GM10847 (cell line): ENCODE results near the gene MAPRE3.

Source experiments
- POLR2A ChIP-seq: IDR thresholded peaks from 2 replicates; pipeline ENCODE4 v1.6.1; 2011; ENCODE audit not compliant: insufficient read length; ENCODE audit errors: extremely low read depth

The MAPRE3 gene

GRCh38 chr2:27013738-27014137 is 43.3 kb downstream of the MAPRE3 start:
- TF ChIP-seq POLR2A: no peak

GRCh38 chr2:27014771-27015433 is 44.5 kb downstream of the MAPRE3 start:
- no peak for TF ChIP-seq POLR2A

GRCh38 chr2:27016801-27017325 is 46.4 kb downstream of the MAPRE3 start:
- TF ChIP-seq POLR2A: no peak

- TF ChIP-seq POLR2A: no peak
Measured at GRCh38 chr2:27018142-27018541, 47.7 kb downstream of the MAPRE3 start.

- no peak for TF ChIP-seq POLR2A
Measured at GRCh38 chr2:27019459-27019858, 49.0 kb downstream of the MAPRE3 start.

- no peak for TF ChIP-seq POLR2A
Measured at GRCh38 chr2:27019931-27020855, 49.8 kb downstream of the MAPRE3 start.

GRCh38 chr2:27021253-27022049 is 51.0 kb downstream of the MAPRE3 start:
- no peak for TF ChIP-seq POLR2A

GRCh38 chr2:27023740-27024139 is 53.3 kb downstream of the MAPRE3 start:
- TF ChIP-seq POLR2A: no peak

GRCh38 chr2:27024188-27024587 is 53.8 kb downstream of the MAPRE3 start:
- no peak for TF ChIP-seq POLR2A

GRCh38 chr2:27024812-27025211 is 54.4 kb downstream of the MAPRE3 start:
- no peak for TF ChIP-seq POLR2A

- no peak for TF ChIP-seq POLR2A
Measured at GRCh38 chr2:27025281-27025800, 54.9 kb downstream of the MAPRE3 start.

- no peak for TF ChIP-seq POLR2A
Measured at GRCh38 chr2:27025861-27026851, 55.7 kb downstream of the MAPRE3 start.

- no peak for TF ChIP-seq POLR2A
Measured at GRCh38 chr2:27027211-27027651, 56.8 kb downstream of the MAPRE3 start.

- no peak for TF ChIP-seq POLR2A
Measured at GRCh38 chr2:27029051-27029450, 58.6 kb downstream of the MAPRE3 start.
